Endothelial cell of umbilical vein (primary cell): Measurements from ENCODE around the gene UBL7.

Experiments used
- EZH2 ChIP-seq: IDR thresholded peaks from 2 replicates; pipeline ENCODE4 v1.6.1; 2012; ENCODE audit warnings: borderline replicate concordance, low read depth, mild to moderate bottlenecking, moderate library complexity, low read length, inconsistent platforms; ENCODE audit not compliant: severe bottlenecking
- MAX ChIP-seq: IDR thresholded peaks from 2 replicates; pipeline ENCODE4 v1.6.1; 2011; ENCODE audit not compliant: insufficient read depth, insufficient read length
- MYC ChIP-seq: IDR thresholded peaks from one replicate; pipeline ENCODE4 v1.6.1; 2011; ENCODE audit warnings: mild to moderate bottlenecking, low read depth, low read length
- POLR2A ChIP-seq: IDR thresholded peaks from 2 replicates; pipeline ENCODE4 v1.6.1; 2012; ENCODE audit warnings: low read depth, mild to moderate bottlenecking, control low read depth, low read length
- POLR2AphosphoS5 ChIP-seq: IDR thresholded peaks from 2 replicates; pipeline ENCODE4 v1.6.1; 2012; ENCODE audit warnings: low read depth, mild to moderate bottlenecking, control low read depth, low read length, moderate library complexity; ENCODE audit not compliant: insufficient read depth
- TF ChIP-seq, protein P1 (sequence below), 2 donors: IDR thresholded peaks; 1 replicate in 1 of 2; 2 replicates in 1 of 2; pipeline ENCODE4 v1.5.1; 2011; ENCODE audit warnings: low read length in 2 of 2, mild to moderate bottlenecking in 2 of 2, moderate library complexity in 2 of 2, control low read depth in 1 of 2, inconsistent platforms in 1 of 2, low read depth in 1 of 2; ENCODE audit not compliant: insufficient read depth in 1 of 2; ENCODE audit errors: extremely low read depth in 1 of 2

- TF ChIP-seq, protein P1, sequence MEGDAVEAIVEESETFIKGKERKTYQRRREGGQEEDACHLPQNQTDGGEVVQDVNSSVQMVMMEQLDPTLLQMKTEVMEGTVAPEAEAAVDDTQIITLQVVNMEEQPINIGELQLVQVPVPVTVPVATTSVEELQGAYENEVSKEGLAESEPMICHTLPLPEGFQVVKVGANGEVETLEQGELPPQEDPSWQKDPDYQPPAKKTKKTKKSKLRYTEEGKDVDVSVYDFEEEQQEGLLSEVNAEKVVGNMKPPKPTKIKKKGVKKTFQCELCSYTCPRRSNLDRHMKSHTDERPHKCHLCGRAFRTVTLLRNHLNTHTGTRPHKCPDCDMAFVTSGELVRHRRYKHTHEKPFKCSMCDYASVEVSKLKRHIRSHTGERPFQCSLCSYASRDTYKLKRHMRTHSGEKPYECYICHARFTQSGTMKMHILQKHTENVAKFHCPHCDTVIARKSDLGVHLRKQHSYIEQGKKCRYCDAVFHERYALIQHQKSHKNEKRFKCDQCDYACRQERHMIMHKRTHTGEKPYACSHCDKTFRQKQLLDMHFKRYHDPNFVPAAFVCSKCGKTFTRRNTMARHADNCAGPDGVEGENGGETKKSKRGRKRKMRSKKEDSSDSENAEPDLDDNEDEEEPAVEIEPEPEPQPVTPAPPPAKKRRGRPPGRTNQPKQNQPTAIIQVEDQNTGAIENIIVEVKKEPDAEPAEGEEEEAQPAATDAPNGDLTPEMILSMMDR (IDR thresholded peaks at IDR 0.05; ENCODE audit: extremely low read depth in 1 of 2, insufficient read depth in 1 of 2, low read depth in 1 of 2, low read length in 2 of 2), result no peak
- TF ChIP-seq POLR2A (no peak), MAX (no peak), MYC (no peak), EZH2 (no peak), POLR2AphosphoS5 (no peak)
Measured at GRCh38 chr15:74443100-74443909, 17.7 kb downstream of the UBL7 start.
